ENCODE data around the gene ATP8B3. TPM values are rescaled to one million over a fixed set of nuclear protein-coding genes. Genes with fewer than 3 reads are reported as not detected.

The ATP8B3 gene
- total and polyA plus RNA-seq, 9 of the 15 experiments (the other 6 are each of a cell fraction or from before 2014, with no cell fraction given): 1.2 to 12.3 (median 3.8) TPM

- Histone ChIP-seq H3K27ac (ENCODE audit: extremely low read depth, low read depth, low read length) (no peak overlapping the region), H3K36me3 (ENCODE audit: control insufficient read depth, insufficient read depth, low read length) (peaks cover 63% of the 10 kb centered on the region)
- no peak for TF ChIP-seq RBM17 (IDR thresholded peaks at IDR 0.05; ENCODE audit: borderline replicate concordance, low read depth, low read length)
- no peak for TF ChIP-seq ZNF518B (CRISPR knock-in tag; IDR thresholded peaks at IDR 0.05)
- TF ChIP-seq ZC3H4 (CRISPR knock-in tag; IDR thresholded peaks at IDR 0.05; ENCODE audit: borderline replicate concordance): no peak
- no peak for TF ChIP-seq BCOR (IDR thresholded peaks at IDR 0.05)
- no peak for TF ChIP-seq LCOR (CRISPR knock-in tag; IDR thresholded peaks at IDR 0.05)
- TF ChIP-seq RBM22 (IDR thresholded peaks at IDR 0.05; ENCODE audit: low read depth, low read length, poor library complexity, severe bottlenecking): peak; percentile 50
- no peak for TF ChIP-seq ZNF592 (IDR thresholded peaks at IDR 0.05)
- TF ChIP-seq ZNF347 (CRISPR knock-in tag; IDR thresholded peaks at IDR 0.05; ENCODE audit: low read depth): no peak
- peak; percentile 26 to 42 (median 33); a peak in 5 of 6 replicates for TF ChIP-seq CTCF (IDR thresholded peaks at IDR 0.05 in 2 of 3, conservative IDR thresholded peaks at IDR 0.05 in 1 of 3; ENCODE audit: insufficient read depth in 2 of 3, low read depth in 1 of 3, low read length in 3 of 3)
- TF ChIP-seq KAT8 (IDR thresholded peaks at IDR 0.05; ENCODE audit: low read depth): no peak
- no peak for TF ChIP-seq BACH1 (tag; IDR thresholded peaks at IDR 0.05)
Measured at GRCh38 chr19:1843646-1844394, 31.7 kb upstream of the ATP8B3 start.

More at GRCh38 chr19:1843646-1844394, 31.7 kb upstream of the ATP8B3 start:
- no peaks in the 10 kb centered on the region for H3K27me3 ChIP-seq (ENCODE audit: control insufficient read depth in 2 of 2, insufficient read depth in 2 of 2, low read length in 2 of 2)
- H3K79me2 ChIP-seq (ENCODE audit: control insufficient read depth, insufficient read depth, low read length): peaks cover 98% of the 10 kb centered on the region
- peaks cover 69% of the 10 kb centered on the region for H4K20me1 ChIP-seq (replicated peaks; ENCODE audit: control insufficient read depth, insufficient read depth, low read length)
- no peak for DNase-seq (ENCODE audit: extremely low read depth in 1 of 4, low spot score in 3 of 4)
- intact Hi-C loops (cut with micrococcal nuclease): no loop called here
- H3K4me2 ChIP-seq (ENCODE audit: insufficient read depth, low read length): no peak overlapping the region
- in situ Hi-C loops (cut with MboI): no loop called here
- WGBS (ENCODE audit: insufficient coverage, low coverage, missing lambda C conversion rate): 87% methylated on average over 21 of the region's 25 CpGs
- H3K4me1 ChIP-seq (replicated peaks in 1 of 2; ENCODE audit: control insufficient read depth in 2 of 2, insufficient read depth in 2 of 2, low read length in 2 of 2): peaks cover 38 to 91% of the 10 kb centered on the region in 2 experiments
- ATAC-seq: no peak
- BruUV-seq (replicated peaks): no TSS peak
- ChIA-PET CTCF (ENCODE audit: low intra/inter-chr PET ratio) (no interaction called here), POLR2A (interaction anchor here (0.6 to 1.6 kb wide), 9 partner anchors 8 to 632 kb away, joined by 3 to 6 read pairs (median 3); partner anchors contain the start of gene GADD45B)
- H3K9me3 ChIP-seq (replicated peaks; ENCODE audit: control insufficient read depth, insufficient read depth, low read depth, low read length): no peaks in the 10 kb centered on the region
- no peak for FAIRE-seq
- peaks cover 3% of the 10 kb centered on the region for H3K9me1 ChIP-seq (ENCODE audit: control insufficient read depth, insufficient read depth, low read length)
- no peak overlapping the region for H2AFZ ChIP-seq (ENCODE audit: low read depth, low read length)
- H3K4me3 ChIP-seq: no peak overlapping the region
- H3K9ac ChIP-seq (ENCODE audit: insufficient read depth in 1 of 2, low read depth in 2 of 2, low read length in 2 of 2): peak overlapping the region in 1 of 2 experiments; percentile 82; a peak in 2 of 4 replicates
